Fibroblast of lung (primary cell): ENCODE measurements around the gene SLC4A1.

Source experiments
- CTCF ChIP-seq, 2 donors: IDR thresholded peaks in 1 of 2; conservative IDR thresholded peaks in 1 of 2; 1 replicate in 1 of 2; 2 replicates in 1 of 2; pipeline ENCODE4 v1.5.1; 2011 to 2012; ENCODE audit warnings: low read length in 2 of 2, control low read depth in 1 of 2, inconsistent platforms in 1 of 2, low read depth in 1 of 2, mild to moderate bottlenecking in 1 of 2
- EZH2 ChIP-seq: IDR thresholded peaks from 2 replicates; pipeline ENCODE4 v1.5.1; 2012; ENCODE audit warnings: low read length, control low read depth, mild to moderate bottlenecking; ENCODE audit errors: missing control alignments

- TF ChIP-seq CTCF (conservative IDR thresholded peaks at IDR 0.05 in 1 of 2, IDR thresholded peaks at IDR 0.05 in 1 of 2; ENCODE audit: low read depth in 1 of 2, low read length in 2 of 2) (no peak), EZH2 (no peak)
Measured at GRCh38 chr17:44207743-44208142, 60.2 kb downstream of the SLC4A1 start.
